ENCODE data around the gene CDK5RAP1. TPM values are rescaled to one million over a fixed set of nuclear protein-coding genes. Genes with fewer than 3 reads are reported as not detected.

Gene CDK5RAP1
- total and polyA plus RNA-seq, 8 donors = 8.1 to 63.9 (median 11.9) TPM

DNA sequence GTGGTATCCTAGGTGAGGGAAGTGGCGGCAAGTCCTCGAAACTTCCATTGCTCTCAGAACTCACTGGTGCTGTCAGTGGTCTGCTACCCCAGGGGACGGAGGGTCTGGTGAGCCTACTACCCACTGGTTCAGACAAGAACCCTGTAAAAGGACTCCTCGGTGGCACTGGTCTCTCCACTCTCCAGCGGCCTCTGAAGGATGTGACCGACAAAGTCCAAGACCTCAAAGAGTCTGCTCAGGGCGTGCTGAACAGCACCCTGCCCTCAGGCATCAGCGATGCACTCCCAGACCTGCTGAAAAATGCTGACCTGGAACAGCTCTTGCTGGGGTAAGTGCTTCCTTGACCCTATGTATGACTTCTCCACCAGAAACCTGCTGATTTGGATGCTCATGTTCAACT, 51.8 kb downstream of the CDK5RAP1 start:
- Histone ChIP-seq H3K36me3 (no peaks in the 10 kb centered on the region), H3K27me3 (no peaks in the 10 kb centered on the region), H3K4me3 (no peak overlapping the region), H3K4me1 (no peaks in the 10 kb centered on the region), H3K27ac (no peak overlapping the region), H3K9me3 (no peaks in the 10 kb centered on the region)
- TF ChIP-seq, protein P1, sequence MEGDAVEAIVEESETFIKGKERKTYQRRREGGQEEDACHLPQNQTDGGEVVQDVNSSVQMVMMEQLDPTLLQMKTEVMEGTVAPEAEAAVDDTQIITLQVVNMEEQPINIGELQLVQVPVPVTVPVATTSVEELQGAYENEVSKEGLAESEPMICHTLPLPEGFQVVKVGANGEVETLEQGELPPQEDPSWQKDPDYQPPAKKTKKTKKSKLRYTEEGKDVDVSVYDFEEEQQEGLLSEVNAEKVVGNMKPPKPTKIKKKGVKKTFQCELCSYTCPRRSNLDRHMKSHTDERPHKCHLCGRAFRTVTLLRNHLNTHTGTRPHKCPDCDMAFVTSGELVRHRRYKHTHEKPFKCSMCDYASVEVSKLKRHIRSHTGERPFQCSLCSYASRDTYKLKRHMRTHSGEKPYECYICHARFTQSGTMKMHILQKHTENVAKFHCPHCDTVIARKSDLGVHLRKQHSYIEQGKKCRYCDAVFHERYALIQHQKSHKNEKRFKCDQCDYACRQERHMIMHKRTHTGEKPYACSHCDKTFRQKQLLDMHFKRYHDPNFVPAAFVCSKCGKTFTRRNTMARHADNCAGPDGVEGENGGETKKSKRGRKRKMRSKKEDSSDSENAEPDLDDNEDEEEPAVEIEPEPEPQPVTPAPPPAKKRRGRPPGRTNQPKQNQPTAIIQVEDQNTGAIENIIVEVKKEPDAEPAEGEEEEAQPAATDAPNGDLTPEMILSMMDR (IDR thresholded peaks at IDR 0.05) = no peak
- 93 to 96% methylated on average over 8 of the region's 8 CpGs for WGBS, 2 donors
- DNase-seq (no peak), FAIRE-seq (no peak), ATAC-seq (no peak)
- intact Hi-C loops (cut with DNase I) = no loop called here

DNA sequence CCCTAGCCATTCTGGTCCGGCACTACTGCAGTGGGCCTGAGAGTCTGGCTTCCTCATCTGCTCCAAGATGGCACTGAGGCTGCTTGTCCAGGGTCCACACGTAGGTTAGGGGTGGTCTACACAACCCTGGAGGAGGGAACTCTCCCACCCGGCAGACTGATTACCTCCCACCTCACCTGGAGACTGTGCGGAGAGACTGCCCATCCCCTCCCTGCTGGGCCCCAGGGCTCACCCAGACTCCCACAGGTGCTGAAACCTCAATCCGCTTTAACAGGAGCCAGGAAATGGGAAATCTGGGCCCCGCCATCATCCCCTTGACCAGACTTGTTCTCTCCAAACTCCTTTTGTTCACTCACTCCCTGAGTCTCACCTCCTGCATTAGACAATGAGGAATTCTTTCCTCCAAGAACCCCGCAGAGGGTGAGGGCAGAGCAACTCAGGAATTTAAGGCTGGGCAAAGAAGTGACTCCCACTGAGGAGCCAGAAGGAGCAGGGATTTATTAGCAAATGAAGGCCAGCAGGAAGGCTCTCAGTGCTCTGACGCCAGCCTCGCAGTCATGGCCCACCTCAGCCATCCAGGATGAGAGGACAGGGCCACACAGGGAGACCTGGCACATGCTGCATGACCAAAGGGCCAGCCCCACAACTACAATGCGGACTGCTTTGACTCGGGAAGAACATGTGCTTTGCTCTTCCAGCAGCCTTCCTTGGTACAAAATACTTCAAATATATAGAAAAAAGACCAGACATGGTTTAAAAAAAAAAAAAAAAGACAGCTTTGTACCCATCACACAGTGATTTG, 53.0 kb downstream of the CDK5RAP1 start:
- Histone ChIP-seq H3K27ac (no peak overlapping the region), H3K4me3 (no peak overlapping the region), H3K36me3 (no peaks in the 10 kb centered on the region), H3K9me3 (no peaks in the 10 kb centered on the region), H3K4me1 (no peaks in the 10 kb centered on the region), H3K27me3 (no peaks in the 10 kb centered on the region)
- intact Hi-C loops (cut with DNase I) = no loop called here
- WGBS, 2 donors = 90 to 91% methylated on average over 11 of the region's 11 CpGs
- peak in 1 of 6 donors; percentile 18 for DNase-seq
- TF ChIP-seq, protein P1 (IDR thresholded peaks at IDR 0.05) = no peak
- ATAC-seq = no peak
- FAIRE-seq = no peak

GRCh38 chr20:33345342-33345741, 56.0 kb downstream of the CDK5RAP1 start:
- FAIRE-seq = no peak
- 68 to 76% methylated on average over 9 of the region's 9 CpGs for WGBS, 2 donors
- Histone ChIP-seq H3K36me3 (no peaks in the 10 kb centered on the region), H3K27ac (no peak overlapping the region), H3K9me3 (no peaks in the 10 kb centered on the region), H3K4me3 (no peak overlapping the region), H3K27me3 (no peaks in the 10 kb centered on the region), H3K4me1 (no peaks in the 10 kb centered on the region)
- ATAC-seq = no peak
- TF ChIP-seq, protein P1 (IDR thresholded peaks at IDR 0.05) = no peak
- DNase-seq = no peak
- intact Hi-C loops (cut with DNase I) = no loop called here

- 81 to 92% methylated on average over 4 of the region's 4 CpGs for WGBS, 2 donors
- ATAC-seq (no peak), FAIRE-seq (no peak), DNase-seq (no peak)
- no peaks in the 10 kb centered on the region for H3K4me1 ChIP-seq
- TF ChIP-seq, protein P1 (IDR thresholded peaks at IDR 0.05) = no peak
- intact Hi-C loops (cut with DNase I) = no loop called here
- H3K36me3 ChIP-seq = no peaks in the 10 kb centered on the region
- H3K27ac ChIP-seq = no peak overlapping the region
- no peaks in the 10 kb centered on the region for H3K27me3 ChIP-seq
- no peaks in the 10 kb centered on the region for H3K9me3 ChIP-seq
- H3K4me3 ChIP-seq = no peak overlapping the region
Observed at GRCh38 chr20:33343521-33343920, 57.8 kb downstream of the CDK5RAP1 start.

GRCh38 chr20:33339515-33340058, 61.7 kb downstream of the CDK5RAP1 start:
- TF ChIP-seq, protein P1 (IDR thresholded peaks at IDR 0.05) = no peak
- Histone ChIP-seq H3K9me3 (no peaks in the 10 kb centered on the region), H3K36me3 (no peaks in the 10 kb centered on the region), H3K27ac (no peak overlapping the region), H3K4me3 (no peak overlapping the region), H3K4me1 (no peaks in the 10 kb centered on the region), H3K27me3 (no peaks in the 10 kb centered on the region)
- FAIRE-seq (no peak), DNase-seq (no peak), ATAC-seq (no peak)
- intact Hi-C loops (cut with DNase I) = no loop called here
- WGBS, 2 donors = 55 to 68% methylated on average over 8 of the region's 8 CpGs
